ENCODE results near the gene EPN3.

EPN3 gene

GRCh38 chr17:50517504-50518383 lies 14.8 kb upstream of the EPN3 start:
- H2BK12ac ChIP-seq (ENCODE audit: low read length): no peak overlapping the region
- H3K4me1 ChIP-seq (ENCODE audit: control insufficient read depth in 1 of 2, insufficient read depth in 2 of 2, low read length in 2 of 2): peaks cover 8 to 10% of the 10 kb centered on the region in 2 experiments
- no peak for DNase-seq
- H3K36me3 ChIP-seq (ENCODE audit: control insufficient read depth in 1 of 2, insufficient read depth in 2 of 2, low read length in 2 of 2): no peaks in the 10 kb centered on the region
- no peak overlapping the region for H2AK5ac ChIP-seq (ENCODE audit: low read length)
- H3K18ac ChIP-seq (ENCODE audit: low read length): no peak overlapping the region
- H3K4ac ChIP-seq (ENCODE audit: low read depth, low read length): no peak overlapping the region
- H3K4me2 ChIP-seq (ENCODE audit: low read length): no peak overlapping the region
- no peak overlapping the region for H3K23ac ChIP-seq (ENCODE audit: low read length)
- H3K4me3 ChIP-seq (ENCODE audit: low read depth, low read length): no peak overlapping the region
- H2BK5ac ChIP-seq (ENCODE audit: low read depth, low read length, poor library complexity): no peak overlapping the region
- no peak overlapping the region for H4K8ac ChIP-seq (ENCODE audit: low read depth, low read length)
- no peak overlapping the region for H4K12ac ChIP-seq (ENCODE audit: low read depth, low read length)
- no peak overlapping the region for H3K9ac ChIP-seq (ENCODE audit: low read length)
- no peak overlapping the region for H3K27ac ChIP-seq (ENCODE audit: low read depth, low read length)
- H3K27me3 ChIP-seq (ENCODE audit: insufficient read depth, low read length): no peaks in the 10 kb centered on the region
- H3K79me2 ChIP-seq (ENCODE audit: control insufficient read depth, insufficient read depth, low read length, poor library complexity): no peaks in the 10 kb centered on the region
- H2AFZ ChIP-seq (ENCODE audit: insufficient read depth, low read length, poor library complexity): no peak overlapping the region
- no peaks in the 10 kb centered on the region for H3K9me3 ChIP-seq (ENCODE audit: insufficient read depth, low read depth, low read length)
- H3K14ac ChIP-seq (ENCODE audit: low read length): no peak overlapping the region
- WGBS (ENCODE audit: extremely low coverage, insufficient coverage, insufficient read length): no CpG with 5 or more reads among the region's 8 CpGs
- H2BK120ac ChIP-seq (ENCODE audit: insufficient read depth, low read length, poor library complexity): no peak overlapping the region
- peaks cover 3% of the 10 kb centered on the region for H3K79me1 ChIP-seq (ENCODE audit: low read length)
- peak overlapping the region; percentile 28 for H4K91ac ChIP-seq (ENCODE audit: low read depth, low read length)

DNA sequence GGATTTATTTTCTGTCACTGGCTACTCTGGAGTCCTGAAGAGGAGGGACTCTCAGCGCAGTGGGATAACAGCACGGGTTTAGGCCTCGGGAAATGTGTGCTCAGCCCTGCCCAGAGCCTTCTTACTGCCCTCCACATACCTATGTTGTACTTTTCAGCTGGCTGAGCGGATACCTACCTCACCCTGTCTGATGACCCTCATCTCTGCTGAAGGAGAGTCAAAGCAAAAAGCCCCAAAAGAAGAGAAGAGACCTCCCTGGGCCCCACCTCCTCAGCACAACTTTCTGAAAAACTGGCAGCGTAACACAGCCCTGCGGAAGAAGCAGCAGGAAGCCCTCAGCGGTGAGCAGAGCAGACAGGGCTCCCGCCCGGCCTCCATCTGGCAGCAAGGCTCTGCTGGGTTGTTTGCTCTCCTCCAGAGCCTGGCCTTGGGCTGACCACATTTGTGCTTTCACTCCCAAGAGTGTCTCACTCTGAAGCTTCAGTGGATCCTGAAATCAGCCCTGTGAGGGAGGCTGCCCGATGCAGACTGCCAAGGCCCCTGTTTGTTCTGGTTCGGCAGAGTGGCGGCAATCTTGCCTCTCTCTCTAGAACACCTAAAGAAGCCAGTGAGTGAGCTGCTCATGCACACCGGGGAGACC lies 14.0 kb upstream of the EPN3 start:
- H3K9ac ChIP-seq (ENCODE audit: low read length): no peak overlapping the region
- no peaks in the 10 kb centered on the region for H3K79me2 ChIP-seq (ENCODE audit: control insufficient read depth, insufficient read depth, low read length, poor library complexity)
- H3K23ac ChIP-seq (ENCODE audit: low read length): no peak overlapping the region
- no peak overlapping the region for H2BK5ac ChIP-seq (ENCODE audit: low read depth, low read length, poor library complexity)
- H3K27ac ChIP-seq (ENCODE audit: low read depth, low read length): no peak overlapping the region
- no peak overlapping the region for H2AFZ ChIP-seq (ENCODE audit: insufficient read depth, low read length, poor library complexity)
- H3K4me1 ChIP-seq (ENCODE audit: control insufficient read depth in 1 of 2, insufficient read depth in 2 of 2, low read length in 2 of 2): peaks cover 12 to 15% of the 10 kb centered on the region in 2 experiments
- H3K14ac ChIP-seq (ENCODE audit: low read length): no peak overlapping the region
- H4K91ac ChIP-seq (ENCODE audit: low read depth, low read length): peak overlapping the region; percentile 28
- H3K9me3 ChIP-seq (ENCODE audit: insufficient read depth, low read depth, low read length): no peaks in the 10 kb centered on the region
- H4K12ac ChIP-seq (ENCODE audit: low read depth, low read length): no peak overlapping the region
- H2BK120ac ChIP-seq (ENCODE audit: insufficient read depth, low read length, poor library complexity): no peak overlapping the region
- no peak overlapping the region for H3K18ac ChIP-seq (ENCODE audit: low read length)
- no peak overlapping the region for H4K8ac ChIP-seq (ENCODE audit: low read depth, low read length)
- H3K4ac ChIP-seq (ENCODE audit: low read depth, low read length): no peak overlapping the region
- H2AK5ac ChIP-seq (ENCODE audit: low read length): no peak overlapping the region
- no peaks in the 10 kb centered on the region for H3K36me3 ChIP-seq (ENCODE audit: control insufficient read depth in 1 of 2, insufficient read depth in 2 of 2, low read length in 2 of 2)
- peaks cover 5% of the 10 kb centered on the region for H3K79me1 ChIP-seq (ENCODE audit: low read length)
- H3K4me2 ChIP-seq (ENCODE audit: low read length): no peak overlapping the region
- no peak for DNase-seq
- no peak overlapping the region for H3K4me3 ChIP-seq (ENCODE audit: low read depth, low read length)
- WGBS (ENCODE audit: extremely low coverage, insufficient coverage, insufficient read length): no CpG with 5 or more reads among the region's 13 CpGs
- H2BK12ac ChIP-seq (ENCODE audit: low read length): no peak overlapping the region
- H3K27me3 ChIP-seq (ENCODE audit: insufficient read depth, low read length): no peaks in the 10 kb centered on the region

DNA sequence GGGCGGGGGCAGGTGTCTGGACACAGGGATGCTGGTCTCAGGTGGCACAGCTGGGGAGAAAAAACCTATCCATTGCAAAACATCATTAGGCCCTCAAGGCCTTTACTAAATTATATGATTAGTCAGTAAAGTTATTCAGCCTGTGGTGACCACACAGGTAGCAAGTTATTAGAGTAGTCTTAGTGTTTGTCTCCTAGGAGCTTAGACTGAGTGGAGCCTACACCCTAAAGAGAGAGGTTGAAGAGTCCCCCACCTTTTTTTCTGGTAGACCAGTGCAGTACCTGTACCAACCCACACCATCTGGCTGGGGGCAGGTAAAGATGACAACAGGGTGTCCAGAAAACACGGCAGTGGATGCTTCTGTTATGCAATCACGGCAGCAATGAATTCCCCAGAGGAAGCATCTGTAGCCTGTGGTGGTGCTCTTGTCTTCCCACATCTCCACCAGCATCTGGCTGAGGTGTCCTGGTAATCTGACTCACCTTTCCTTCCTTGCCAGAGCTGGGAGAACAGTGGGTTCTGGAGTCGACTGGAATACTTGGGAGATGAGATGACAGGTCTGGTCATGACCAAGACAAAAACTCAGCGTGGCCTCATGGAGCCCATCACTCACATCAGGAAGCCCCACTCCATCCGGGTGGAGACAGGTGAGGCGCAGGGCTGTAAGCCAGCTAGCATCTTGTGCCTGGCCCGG lies 13.2 kb upstream of the EPN3 start:
- Histone ChIP-seq H3K14ac (ENCODE audit: low read length) (no peak overlapping the region), H2BK5ac (ENCODE audit: low read depth, low read length, poor library complexity) (no peak overlapping the region), H3K4me3 (ENCODE audit: low read depth, low read length) (no peak overlapping the region), H3K36me3 (ENCODE audit: control insufficient read depth in 1 of 2, insufficient read depth in 2 of 2, low read length in 2 of 2) (no peaks in the 10 kb centered on the region), H3K4me2 (ENCODE audit: low read length) (no peak overlapping the region), H3K4me1 (ENCODE audit: control insufficient read depth in 1 of 2, insufficient read depth in 2 of 2, low read length in 2 of 2) (peaks cover 20 to 23% of the 10 kb centered on the region in 2 experiments), H3K27me3 (ENCODE audit: insufficient read depth, low read length) (no peaks in the 10 kb centered on the region), H4K8ac (ENCODE audit: low read depth, low read length) (no peak overlapping the region), H3K4ac (ENCODE audit: low read depth, low read length) (no peak overlapping the region), H3K23ac (ENCODE audit: low read length) (no peak overlapping the region), H3K9ac (ENCODE audit: low read length) (no peak overlapping the region), H2BK12ac (ENCODE audit: low read length) (no peak overlapping the region), H3K79me1 (ENCODE audit: low read length) (peaks cover 4% of the 10 kb centered on the region), H3K18ac (ENCODE audit: low read length) (no peak overlapping the region), H2AK5ac (ENCODE audit: low read length) (no peak overlapping the region), H4K91ac (ENCODE audit: low read depth, low read length) (no peak overlapping the region), H3K79me2 (ENCODE audit: control insufficient read depth, insufficient read depth, low read length, poor library complexity) (no peaks in the 10 kb centered on the region), H2BK120ac (ENCODE audit: insufficient read depth, low read length, poor library complexity) (no peak overlapping the region), H3K9me3 (ENCODE audit: insufficient read depth, low read depth, low read length) (no peaks in the 10 kb centered on the region), H2AFZ (ENCODE audit: insufficient read depth, low read length, poor library complexity) (no peak overlapping the region), H4K12ac (ENCODE audit: low read depth, low read length) (no peak overlapping the region), H3K27ac (ENCODE audit: low read depth, low read length) (no peak overlapping the region)
- WGBS (ENCODE audit: extremely low coverage, insufficient coverage, insufficient read length): no CpG with 5 or more reads among the region's 8 CpGs
- peak; percentile 94 to 95 for DNase-seq

DNA sequence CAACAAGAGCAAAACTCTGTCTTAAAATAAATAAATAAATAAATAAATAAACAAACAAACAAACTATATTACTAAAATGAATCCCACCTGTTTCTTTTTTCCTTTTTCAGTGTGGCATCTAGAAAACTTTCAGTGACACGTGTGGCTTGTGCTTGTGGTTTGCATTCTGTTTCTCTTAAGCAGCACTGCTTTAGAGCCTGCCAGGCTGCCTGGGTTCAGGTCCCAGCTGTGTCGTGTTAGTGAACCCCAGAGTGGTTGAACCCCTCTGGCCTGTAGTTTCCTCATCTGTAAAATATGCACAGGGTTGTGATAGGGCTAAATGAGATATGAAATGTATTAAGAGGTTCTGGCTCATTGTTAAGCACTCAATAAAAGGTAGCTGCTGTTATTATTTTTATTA lies 12.1 kb upstream of the EPN3 start:
- Histone ChIP-seq H3K4ac (ENCODE audit: low read depth, low read length) (no peak overlapping the region), H4K12ac (ENCODE audit: low read depth, low read length) (no peak overlapping the region), H2BK12ac (ENCODE audit: low read length) (no peak overlapping the region), H2AFZ (ENCODE audit: insufficient read depth, low read length, poor library complexity) (no peak overlapping the region), H3K79me2 (ENCODE audit: control insufficient read depth, insufficient read depth, low read length, poor library complexity) (no peaks in the 10 kb centered on the region), H2BK120ac (ENCODE audit: insufficient read depth, low read length, poor library complexity) (no peak overlapping the region), H3K23ac (ENCODE audit: low read length) (no peak overlapping the region), H3K9ac (ENCODE audit: low read length) (no peak overlapping the region), H3K4me2 (ENCODE audit: low read length) (no peak overlapping the region), H3K36me3 (ENCODE audit: control insufficient read depth in 1 of 2, insufficient read depth in 2 of 2, low read length in 2 of 2) (no peaks in the 10 kb centered on the region), H3K79me1 (ENCODE audit: low read length) (peaks cover 2% of the 10 kb centered on the region), H3K14ac (ENCODE audit: low read length) (no peak overlapping the region), H2AK5ac (ENCODE audit: low read length) (no peak overlapping the region), H3K27me3 (ENCODE audit: insufficient read depth, low read length) (no peaks in the 10 kb centered on the region), H3K4me3 (ENCODE audit: low read depth, low read length) (no peak overlapping the region), H2BK5ac (ENCODE audit: low read depth, low read length, poor library complexity) (no peak overlapping the region), H3K27ac (ENCODE audit: low read depth, low read length) (no peak overlapping the region), H4K8ac (ENCODE audit: low read depth, low read length) (no peak overlapping the region), H3K9me3 (ENCODE audit: insufficient read depth, low read depth, low read length) (no peaks in the 10 kb centered on the region), H3K18ac (ENCODE audit: low read length) (no peak overlapping the region), H3K4me1 (ENCODE audit: control insufficient read depth in 1 of 2, insufficient read depth in 2 of 2, low read length in 2 of 2) (peaks cover 13 to 16% of the 10 kb centered on the region in 2 experiments), H4K91ac (ENCODE audit: low read depth, low read length) (no peak overlapping the region)
- no CpG with 5 or more reads among the region's 2 CpGs for WGBS (ENCODE audit: extremely low coverage, insufficient coverage, insufficient read length)
- no peak for DNase-seq
